GM10266 (cell line): ENCODE measurements around the gene MRPS6.

Source experiments
- DNase-seq: peaks from one replicate; pipeline ENCODE4 v3.0.0; 2012; ENCODE audit errors: extremely low spot score
- CTCF ChIP-seq: IDR thresholded peaks from 2 replicates; pipeline ENCODE4 v1.5.1; 2012; ENCODE audit warnings: mild to moderate bottlenecking, low read depth; ENCODE audit not compliant: control insufficient read depth, insufficient read depth; ENCODE audit errors: missing control alignments

The MRPS6 gene

GRCh38 chr21:34086887-34087306 is 13.5 kb downstream of the MRPS6 start:
- DNase-seq = no peak
- TF ChIP-seq CTCF = no peak

- no peak for TF ChIP-seq CTCF
- no peak for DNase-seq
Observed at GRCh38 chr21:34088752-34089151, 15.4 kb downstream of the MRPS6 start.

GRCh38 chr21:34091032-34091431 is 17.7 kb downstream of the MRPS6 start:
- no peak for TF ChIP-seq CTCF
- DNase-seq = no peak

GRCh38 chr21:34091607-34092006 is 18.2 kb downstream of the MRPS6 start:
- TF ChIP-seq CTCF = peak; percentile 26
- DNase-seq = no peak

GRCh38 chr21:34092262-34092921 is 19.0 kb downstream of the MRPS6 start:
- TF ChIP-seq CTCF = no peak
- DNase-seq = no peak

GRCh38 chr21:34093083-34093482 is 19.7 kb downstream of the MRPS6 start:
- TF ChIP-seq CTCF = no peak
- no peak for DNase-seq

GRCh38 chr21:34094949-34095348 is 21.6 kb downstream of the MRPS6 start:
- no peak for DNase-seq
- TF ChIP-seq CTCF = no peak
